ENCODE data around the gene GLRX2.

The GLRX2 gene

GRCh38 chr1:193105821-193106177, 585 bp upstream of the GLRX2 start:
- peak overlapping the region; percentile 63 for H3K4me3 ChIP-seq (ENCODE audit: control insufficient read depth, low read depth, low read length)
- TF ChIP-seq CTCF (conservative IDR thresholded peaks at IDR 0.05; ENCODE audit: control insufficient read depth, insufficient read depth, low read depth, low read length) = no peak
- DNase-seq (ENCODE audit: low read depth) = peak; percentile 39

- H3K4me3 ChIP-seq (ENCODE audit: control insufficient read depth, low read depth, low read length) = peak overlapping the region; percentile 89
- peak; percentile 52 for DNase-seq (ENCODE audit: low read depth)
These were observed 710 bp downstream of the GLRX2 start for GRCh38 chr1:193104502-193104906.

GRCh38 chr1:193103759-193104501, 1.3 kb downstream of the GLRX2 start:
- no peak for DNase-seq (ENCODE audit: low read depth)
- no peak for TF ChIP-seq CTCF (conservative IDR thresholded peaks at IDR 0.05; ENCODE audit: control insufficient read depth, insufficient read depth, low read depth, low read length)
- peak overlapping the region; percentile 89 for H3K4me3 ChIP-seq (ENCODE audit: control insufficient read depth, low read depth, low read length)

More at GRCh38 chr1:193104502-193104906, 710 bp downstream of the GLRX2 start:
- TF ChIP-seq CTCF (conservative IDR thresholded peaks at IDR 0.05; ENCODE audit: control insufficient read depth, insufficient read depth, low read depth, low read length) = no peak

- no peak overlapping the region for H3K4me3 ChIP-seq (ENCODE audit: control insufficient read depth, low read depth, low read length)
- DNase-seq (ENCODE audit: low read depth) = no peak
- TF ChIP-seq CTCF (conservative IDR thresholded peaks at IDR 0.05; ENCODE audit: control insufficient read depth, insufficient read depth, low read depth, low read length) = no peak
These were observed 2.6 kb downstream of the GLRX2 start for GRCh38 chr1:193102662-193103061.

- no peak for DNase-seq (ENCODE audit: low read depth)
- no peak for TF ChIP-seq CTCF (conservative IDR thresholded peaks at IDR 0.05; ENCODE audit: control insufficient read depth, insufficient read depth, low read depth, low read length)
- H3K4me3 ChIP-seq (ENCODE audit: control insufficient read depth, low read depth, low read length) = no peak overlapping the region
These were observed 11.1 kb downstream of the GLRX2 start for GRCh38 chr1:193094112-193094511.

- DNase-seq (ENCODE audit: low read depth) = no peak
- no peak for TF ChIP-seq CTCF (conservative IDR thresholded peaks at IDR 0.05; ENCODE audit: control insufficient read depth, insufficient read depth, low read depth, low read length)
- H3K4me3 ChIP-seq (ENCODE audit: control insufficient read depth, low read depth, low read length) = no peak overlapping the region
These were observed 14.3 kb downstream of the GLRX2 start for GRCh38 chr1:193090865-193091264.
